NCI-H345 treated with DMSO at 0.1 percent for 48 hours (cell line): ENCODE data around the gene PUS7.
"Not testable (repeated sequence)": the region's sequence is repeated elsewhere in the genome, so short reads cannot be mapped to it uniquely, and the experiment has no call there.

ENCODE experiments used
- DNase-seq: peaks from one replicate; lab custom pipeline; 2025; ENCODE audit not compliant: unreplicated experiment; lab: John Stamatoyannopoulos, UW

PUS7 gene

GRCh38 chr7:105502173-105502572 lies 19.9 kb downstream of the PUS7 start:
- DNase-seq, result no peak

GRCh38 chr7:105497016-105497415 lies 25.1 kb downstream of the PUS7 start:
- no peak for DNase-seq

DNA sequence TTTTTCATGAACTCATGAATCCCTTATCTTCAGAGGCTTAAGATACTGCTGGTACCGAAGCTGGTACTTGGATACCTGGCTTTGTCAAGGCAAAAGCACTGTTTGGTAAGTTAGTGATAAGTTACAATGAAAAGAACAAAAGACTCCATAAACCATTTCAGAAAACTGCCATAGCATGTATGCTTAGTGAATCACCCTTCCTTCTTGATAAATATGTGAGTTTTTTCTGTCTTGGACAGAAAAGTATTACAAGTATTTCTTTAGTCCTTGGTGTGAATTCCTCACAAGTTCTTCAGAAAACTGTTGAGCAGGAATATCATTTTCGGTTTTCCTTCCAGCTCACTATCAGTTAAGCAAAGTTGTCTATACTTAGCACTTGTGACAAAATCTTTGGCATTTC lies 25.6 kb downstream of the PUS7 start:
- no peak for DNase-seq

- no peak for DNase-seq
Measured at GRCh38 chr7:105493923-105494315, 28.2 kb downstream of the PUS7 start.

DNA sequence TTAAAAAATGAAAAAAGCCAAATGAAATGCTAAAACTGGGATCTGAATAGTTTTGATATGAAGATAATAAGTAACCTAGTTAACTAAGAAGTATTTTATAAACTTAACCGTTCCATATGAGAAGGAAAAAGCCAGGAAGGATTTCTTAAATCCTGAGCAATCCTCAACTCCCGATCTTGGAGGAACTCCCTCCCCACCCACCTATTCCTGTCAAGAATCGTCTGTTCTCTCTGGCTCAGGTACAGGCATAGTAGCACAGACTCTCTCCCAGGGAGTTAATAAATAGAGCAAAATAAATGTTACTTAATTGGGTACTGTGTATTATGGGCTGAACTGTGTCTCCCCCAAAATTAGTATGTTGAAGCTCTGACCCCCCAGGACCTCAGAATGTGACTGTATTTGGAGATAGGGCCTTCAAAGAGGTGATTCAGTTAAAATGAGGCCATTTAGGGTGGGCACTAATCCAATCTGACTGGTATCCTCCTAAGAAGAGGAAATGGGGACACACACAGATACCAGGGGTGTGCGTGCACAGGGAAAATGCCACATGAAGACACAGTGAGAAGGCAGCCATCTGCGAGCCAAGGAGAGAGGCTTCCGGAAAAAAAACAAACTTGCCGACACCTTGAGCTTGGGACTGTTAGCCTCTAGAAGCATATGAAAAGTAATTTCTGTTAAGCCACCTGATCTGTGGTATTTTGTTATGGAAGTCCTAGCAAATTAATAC lies 28.7 kb downstream of the PUS7 start:
- no peak for DNase-seq

DNA sequence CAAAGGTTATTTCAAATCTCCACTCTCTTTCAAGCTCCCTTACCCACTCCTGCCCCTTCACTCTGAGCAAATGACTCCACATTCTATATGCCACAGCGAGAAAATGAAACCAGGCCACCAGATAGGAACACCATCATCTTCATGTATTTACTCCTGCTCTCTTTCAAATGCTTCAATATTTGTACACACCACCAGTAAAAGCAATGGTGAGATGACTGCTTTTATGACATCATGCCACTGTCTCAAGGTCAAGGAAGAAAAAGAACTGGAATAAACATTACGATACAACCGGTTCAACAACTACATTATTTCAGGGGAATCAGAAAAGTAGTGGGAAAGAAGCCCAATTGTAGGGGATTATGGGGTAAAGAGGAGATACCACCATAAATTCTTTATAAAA lies 32.7 kb downstream of the PUS7 start:
- DNase-seq, result no peak

DNA sequence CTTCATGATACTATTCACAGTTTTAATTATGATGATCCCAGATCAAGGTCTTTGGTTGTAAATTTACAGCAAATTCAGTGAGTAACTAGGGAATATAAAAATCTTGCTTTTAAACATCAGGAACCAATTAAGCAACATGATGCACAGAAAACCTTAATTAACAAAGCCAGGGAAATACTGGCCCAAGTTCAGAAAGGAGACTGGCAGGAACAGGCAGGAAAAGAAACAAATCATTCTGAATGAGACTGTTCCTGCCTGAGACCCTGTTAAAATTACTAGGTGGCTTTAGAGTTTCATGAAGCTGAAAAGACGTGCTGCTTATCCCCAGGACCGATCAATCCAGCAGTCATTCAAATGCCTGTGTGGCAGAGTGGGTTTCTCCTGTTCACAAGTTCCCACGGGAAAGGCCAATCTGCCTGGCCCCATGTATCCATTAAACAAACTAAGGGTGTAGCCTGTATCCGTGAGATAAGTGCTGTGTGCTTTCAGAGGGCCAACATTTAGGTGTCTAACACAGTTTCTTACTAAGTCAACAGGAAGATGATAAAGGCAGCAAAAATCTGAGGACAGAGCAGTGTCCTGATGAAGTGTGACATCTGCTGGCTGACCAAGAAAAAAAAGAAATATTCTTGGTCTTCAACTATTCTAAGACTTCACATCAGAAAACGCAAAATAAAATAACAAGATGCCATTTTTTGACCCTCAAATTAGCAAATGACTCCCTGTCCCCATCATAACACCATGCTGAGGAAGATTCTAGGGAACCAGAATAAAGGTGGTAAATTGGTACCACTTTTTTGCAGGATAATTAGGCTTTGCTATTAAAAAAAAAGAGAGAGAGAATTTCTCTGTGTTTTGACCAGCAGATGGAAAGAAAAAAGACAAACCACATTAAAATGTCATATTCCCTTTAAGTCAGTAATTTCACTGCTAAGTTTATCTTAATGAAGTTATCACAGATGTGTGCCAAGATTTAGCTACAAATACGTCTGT lies 34.2 kb downstream of the PUS7 start:
- no peak for DNase-seq

DNA sequence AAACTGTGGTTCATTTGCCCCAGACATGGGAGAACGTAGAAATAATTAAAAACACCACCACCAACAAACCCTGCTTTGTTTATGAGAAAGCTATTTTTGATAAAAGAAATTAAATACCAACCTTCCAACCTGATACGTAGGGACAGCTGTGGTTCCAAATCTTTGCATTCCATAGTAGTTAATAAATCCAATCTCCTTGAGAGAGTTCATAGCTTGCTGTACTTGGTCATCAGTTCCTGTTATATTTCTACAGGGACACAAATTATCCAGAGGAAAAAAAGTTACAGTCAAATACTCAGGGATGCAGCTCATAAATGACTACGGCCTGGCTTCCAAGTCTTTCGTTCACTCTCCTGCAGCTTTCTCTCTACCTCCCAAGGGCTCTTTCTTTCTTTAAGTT lies 41.1 kb downstream of the PUS7 start:
- DNase-seq, result no peak

DNA sequence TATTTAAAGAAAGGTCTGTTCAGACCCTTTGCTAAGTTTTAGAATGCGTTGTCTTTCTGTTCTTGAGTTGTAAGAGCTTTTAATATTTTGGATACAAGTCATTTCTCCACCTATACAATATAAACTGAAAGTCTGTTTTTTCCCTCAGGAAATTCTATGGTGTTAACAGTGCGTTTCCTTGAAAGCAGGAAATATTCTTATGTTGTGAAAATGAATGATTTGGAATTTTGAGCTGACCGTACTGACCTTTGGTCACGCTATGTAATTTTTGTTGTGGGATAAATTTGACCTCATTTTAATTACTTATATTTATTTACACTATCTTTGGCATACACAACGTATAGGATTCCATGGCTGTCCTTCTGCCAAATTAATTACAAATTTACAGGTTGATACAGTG lies 43.5 kb downstream of the PUS7 start:
- no peak for DNase-seq

- no peak for DNase-seq
Measured at GRCh38 chr7:105477908-105478307, 44.2 kb downstream of the PUS7 start.

DNA sequence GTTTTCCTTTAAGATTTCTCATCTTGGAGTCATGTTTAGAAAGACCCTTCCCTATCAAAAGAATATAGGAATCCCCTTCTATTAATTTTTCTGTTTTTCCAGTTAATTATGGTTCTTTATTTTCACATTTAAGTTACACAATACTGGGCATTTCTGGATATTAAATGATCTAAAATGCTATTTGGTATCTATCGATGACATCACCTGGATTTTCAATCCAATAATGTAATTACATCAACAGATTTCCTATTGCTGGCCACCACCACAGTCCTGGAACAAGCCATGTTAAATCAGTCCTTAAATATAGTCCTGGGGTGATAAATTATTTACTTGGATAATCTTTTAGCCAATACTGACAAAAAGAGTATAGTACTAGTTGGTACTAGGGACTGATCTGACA lies 48.0 kb downstream of the PUS7 start:
- DNase-seq, result no peak

DNA sequence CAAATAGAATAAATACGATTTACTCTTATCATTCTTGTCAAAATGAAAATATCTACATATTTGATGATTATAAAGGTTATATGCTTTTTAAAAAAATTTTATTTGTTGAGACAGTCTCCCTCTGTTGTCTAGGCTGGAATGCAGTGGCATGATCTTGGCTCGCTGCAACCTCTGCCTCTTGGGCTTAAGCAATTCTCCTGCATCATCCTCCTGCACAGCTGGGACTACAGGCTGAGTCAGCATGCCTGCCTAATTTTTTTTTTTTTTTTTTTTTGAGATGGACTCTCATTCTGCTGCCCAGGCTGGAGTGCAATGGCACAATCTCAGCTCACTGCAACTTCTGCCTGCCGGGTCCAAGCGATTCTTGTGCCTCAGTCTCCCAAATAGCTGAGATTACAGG lies 48.9 kb downstream of the PUS7 start:
- DNase-seq, result no peak

DNA sequence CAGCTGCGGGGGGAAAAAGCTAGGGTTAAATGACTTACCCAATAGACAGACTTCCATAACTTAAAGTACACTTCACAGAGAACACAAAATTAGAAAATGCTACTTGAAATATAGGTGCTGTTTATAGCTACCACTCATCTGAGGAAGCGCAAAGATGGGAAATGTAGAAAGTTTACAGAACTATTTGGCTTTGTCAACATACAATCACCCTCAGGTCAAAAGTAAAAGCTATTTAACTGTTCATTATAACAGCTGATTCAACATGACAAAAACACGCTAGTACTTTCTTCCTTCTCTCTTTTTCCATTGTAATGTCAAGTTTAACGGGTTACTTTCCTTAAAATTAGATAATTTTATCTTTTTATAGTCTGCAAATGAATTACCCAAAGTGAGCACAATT lies 51.2 kb downstream of the PUS7 start:
- DNase-seq, result no peak

DNA sequence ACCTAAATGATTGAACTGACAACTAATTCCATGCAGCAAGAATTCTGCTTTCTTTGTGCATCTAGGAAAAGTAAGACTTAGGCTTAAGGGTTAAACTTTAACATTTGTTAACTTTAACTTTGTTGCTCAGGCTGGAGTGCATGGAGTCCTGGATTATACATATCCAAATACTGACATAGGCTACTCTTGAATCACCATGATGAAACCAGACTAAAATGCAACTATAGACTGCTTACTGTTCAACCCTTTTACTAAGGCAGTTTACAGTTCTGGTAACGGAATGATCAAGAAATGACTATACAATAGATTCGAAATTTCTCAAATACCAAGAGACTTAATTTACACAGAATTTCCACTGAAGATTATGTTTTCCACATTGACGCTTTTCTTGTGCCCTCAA lies 52.0 kb downstream of the PUS7 start:
- no peak for DNase-seq

DNA sequence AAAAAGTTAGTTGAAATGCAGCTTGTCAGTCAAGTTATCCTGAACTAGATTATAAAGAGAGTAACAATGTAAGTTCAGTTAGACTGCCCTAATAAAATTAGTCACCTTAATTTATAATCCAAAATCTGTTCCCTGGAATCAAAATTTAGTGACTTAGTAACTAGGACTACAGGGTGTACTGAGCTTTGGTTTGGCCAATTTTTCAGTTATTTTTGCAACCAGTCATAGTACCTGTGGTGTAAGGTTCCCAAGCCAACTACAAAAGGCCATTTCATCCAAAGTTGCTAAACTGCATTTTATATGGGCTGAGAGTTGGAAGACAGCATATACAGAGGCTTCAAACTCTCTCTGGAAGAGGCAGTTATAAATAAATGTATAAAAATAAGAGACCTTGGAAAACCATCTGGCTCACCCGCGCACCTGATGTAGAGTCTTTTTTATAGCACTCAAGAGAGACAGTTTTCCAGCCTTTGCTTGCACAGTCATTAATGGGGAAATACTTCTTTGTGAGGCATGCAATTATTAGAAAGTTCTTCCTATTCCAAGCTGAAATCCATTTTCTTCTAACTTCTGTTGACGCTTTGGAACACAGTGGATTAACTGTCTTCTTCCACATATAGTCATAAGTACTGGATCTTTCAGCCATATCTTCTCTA lies 59.2 kb downstream of the PUS7 start:
- no peak for DNase-seq

- DNase-seq, result peak; percentile 28
Measured at GRCh38 chr7:105461518-105461917, 60.6 kb downstream of the PUS7 start.

- DNase-seq, result no peak
Measured at GRCh38 chr7:105457619-105458225, 64.3 kb downstream of the PUS7 start.

DNA sequence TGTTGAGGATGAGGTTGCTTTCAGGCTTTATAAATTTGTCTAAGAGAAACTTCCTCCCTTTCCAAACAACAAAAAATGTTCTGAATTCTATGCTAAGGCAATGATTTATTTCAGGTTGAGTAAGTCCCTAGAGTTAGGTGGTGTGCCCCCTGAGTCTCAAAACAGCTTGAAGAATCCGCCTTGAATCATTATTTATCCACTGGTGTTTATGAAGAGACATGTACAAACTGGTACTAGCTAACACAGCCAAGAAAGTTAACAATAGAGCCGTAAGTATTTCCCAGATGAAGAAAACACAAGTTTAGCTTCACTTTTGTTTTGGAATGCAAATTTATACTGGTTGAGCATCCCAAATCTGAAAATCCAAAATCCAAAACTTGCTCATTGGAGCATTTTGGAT lies 67.2 kb downstream of the PUS7 start:
- DNase-seq, result no peak

- no peak for DNase-seq
Measured at GRCh38 chr7:105454095-105454747, 67.8 kb downstream of the PUS7 start.

- no peak for DNase-seq
Measured at GRCh38 chr7:105452085-105452484, 70.0 kb downstream of the PUS7 start.

DNA sequence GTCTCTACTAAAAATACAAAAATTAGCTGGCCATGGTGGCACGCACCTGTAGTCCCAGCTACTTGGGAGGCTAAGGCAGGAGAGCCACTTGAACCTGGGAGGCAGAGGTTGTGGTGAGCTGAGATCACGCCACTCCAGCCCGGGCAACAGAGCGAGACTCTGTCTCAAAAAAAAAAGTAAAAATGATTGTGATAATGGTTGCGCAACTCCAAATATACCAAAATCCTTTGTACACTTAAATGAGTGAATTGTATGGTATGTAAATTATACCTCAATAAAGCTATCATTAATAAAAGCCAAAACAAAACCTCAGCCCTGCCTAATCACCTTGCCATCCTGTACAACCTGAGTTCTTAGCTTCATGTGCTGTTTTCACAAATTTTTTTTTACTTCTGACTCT lies 71.2 kb downstream of the PUS7 start:
- DNase-seq, result not testable (repeated sequence)
